COR-L47 (cell line): ENCODE measurements around the gene PRKCQ.
"Not testable (repeated sequence)": the region's sequence is repeated elsewhere in the genome, so short reads cannot be mapped to it uniquely, and the experiment has no call there.

Experiments
- DNase-seq: peaks from one replicate; lab custom pipeline; 2025; lab: John Stamatoyannopoulos, UW

PRKCQ gene

DNA sequence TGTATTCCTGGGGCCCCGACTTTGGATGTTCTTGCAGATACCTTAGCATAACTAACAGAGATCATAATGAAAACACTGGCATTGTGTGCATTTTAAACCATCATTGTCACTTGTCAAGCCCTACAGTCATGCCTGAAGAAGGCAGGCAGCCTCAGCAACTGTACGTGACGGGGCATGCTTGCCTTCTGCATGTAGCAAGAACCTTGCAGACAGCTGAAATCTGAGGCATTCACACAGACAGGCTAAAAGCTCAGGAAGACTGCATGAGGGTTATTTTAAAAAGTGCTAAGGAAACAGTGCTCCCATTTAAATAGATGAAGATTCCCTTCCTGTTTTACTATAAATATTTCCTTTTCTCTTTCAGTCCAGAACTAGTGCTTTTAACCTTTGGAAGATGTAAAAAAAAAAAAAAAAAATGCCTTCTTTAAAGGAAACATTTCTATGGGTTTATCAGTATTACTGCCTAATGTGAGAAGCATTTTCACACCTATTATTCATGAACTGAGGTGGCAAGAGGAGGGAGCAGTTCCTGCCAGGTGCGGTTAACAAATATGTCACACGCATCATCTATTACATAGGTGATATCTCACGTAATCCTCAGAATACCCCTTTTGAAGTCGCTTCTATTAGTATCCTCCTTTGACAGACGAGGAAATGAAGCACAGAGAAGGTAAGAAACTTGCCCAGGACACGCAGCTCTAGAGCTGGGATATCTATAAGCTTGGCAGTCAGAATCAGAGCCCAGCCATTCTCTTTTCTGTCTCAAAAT lies 88.1 kb downstream of the PRKCQ start:
- DNase-seq, result no peak

- DNase-seq, result no peak
These were observed 89.5 kb downstream of the PRKCQ start for GRCh38 chr10:6490614-6491013.

DNA sequence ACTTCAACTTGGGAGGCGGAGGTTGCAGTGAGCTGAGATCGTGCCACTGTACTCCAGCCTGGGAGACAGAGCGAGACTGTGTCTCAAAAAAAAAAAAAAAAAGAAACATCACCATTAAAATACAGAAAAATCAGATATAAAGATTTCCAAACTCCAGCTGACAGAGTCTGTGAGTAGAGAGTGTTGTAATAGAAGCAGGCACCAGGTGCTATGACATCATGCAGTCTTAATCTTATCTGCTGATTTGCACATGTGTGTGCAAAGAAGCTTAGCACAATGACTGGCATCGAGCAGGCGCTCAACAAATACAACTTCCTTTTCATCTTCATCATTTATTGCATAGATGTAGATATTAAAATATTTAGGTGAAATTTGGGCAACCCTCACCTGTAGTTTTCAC lies 92.2 kb downstream of the PRKCQ start:
- DNase-seq, result no peak

DNA sequence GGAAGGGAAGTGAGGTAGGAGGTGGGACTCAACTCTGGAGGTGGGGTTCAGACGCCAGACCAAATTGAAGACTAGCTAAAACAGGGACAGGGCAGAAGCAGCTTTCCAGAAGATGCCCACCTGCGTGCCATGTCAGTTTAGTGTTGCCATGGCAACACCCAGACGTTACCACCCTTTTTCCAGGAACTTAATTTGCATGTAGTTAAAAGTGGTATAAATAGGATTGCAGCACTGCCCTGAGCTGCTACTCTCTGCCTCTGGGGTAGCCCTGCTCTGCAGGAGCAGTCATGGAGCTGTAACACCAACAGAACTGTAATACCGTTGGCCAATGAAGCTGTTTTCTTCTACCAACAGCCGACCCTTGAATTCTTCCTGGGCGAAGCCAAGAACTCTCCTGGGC lies 93.8 kb downstream of the PRKCQ start:
- no peak for DNase-seq

- DNase-seq, result no peak
These were observed 97.2 kb downstream of the PRKCQ start for GRCh38 chr10:6482737-6483357.

- no peak for DNase-seq
These were observed 101.4 kb downstream of the PRKCQ start for GRCh38 chr10:6478722-6479121.

DNA sequence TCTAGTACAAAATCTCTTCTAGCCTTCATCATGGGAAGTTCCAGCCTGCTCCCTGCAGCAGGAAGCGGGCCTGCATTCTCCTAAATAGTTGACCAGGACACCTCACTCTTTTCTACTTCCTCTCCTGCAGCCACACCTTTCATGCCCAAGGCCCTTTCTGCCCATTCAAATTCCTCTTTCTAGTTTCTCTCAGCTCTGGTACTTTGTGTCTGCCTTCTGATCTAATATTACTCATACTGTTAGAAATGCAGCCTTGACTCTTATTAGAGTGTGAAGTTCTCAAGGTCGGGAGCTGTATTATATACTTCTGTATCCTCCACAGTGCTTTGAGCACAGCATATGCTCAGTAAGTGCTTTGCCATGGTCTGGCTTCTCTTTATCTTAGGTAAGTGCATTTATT lies 103.1 kb downstream of the PRKCQ start:
- DNase-seq, result no peak

- no peak for DNase-seq
These were observed 105.2 kb downstream of the PRKCQ start for GRCh38 chr10:6474871-6475270.

DNA sequence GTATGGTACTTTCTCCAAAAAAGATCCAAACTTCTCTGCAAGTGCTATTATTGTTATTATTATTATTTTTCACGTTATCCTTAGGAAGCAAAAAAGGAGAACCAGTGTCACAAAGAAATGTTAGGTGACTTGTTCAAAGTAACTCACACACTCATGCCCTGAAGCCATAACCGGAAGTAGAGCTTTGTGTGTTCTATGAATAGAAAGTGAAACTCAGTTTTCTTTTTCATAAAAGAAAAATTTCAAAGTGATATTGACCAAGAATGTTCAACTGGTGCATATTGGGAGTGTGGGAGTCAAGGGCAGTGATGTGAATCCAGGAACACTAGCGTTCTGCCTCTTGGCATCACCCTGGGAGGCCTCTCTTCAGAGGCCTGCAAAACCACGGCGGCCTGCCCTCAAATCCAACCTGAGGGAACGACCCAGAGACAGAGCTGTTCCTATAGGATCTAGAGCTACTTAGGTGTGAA lies 106.1 kb downstream of the PRKCQ start:
- DNase-seq, result no peak

DNA sequence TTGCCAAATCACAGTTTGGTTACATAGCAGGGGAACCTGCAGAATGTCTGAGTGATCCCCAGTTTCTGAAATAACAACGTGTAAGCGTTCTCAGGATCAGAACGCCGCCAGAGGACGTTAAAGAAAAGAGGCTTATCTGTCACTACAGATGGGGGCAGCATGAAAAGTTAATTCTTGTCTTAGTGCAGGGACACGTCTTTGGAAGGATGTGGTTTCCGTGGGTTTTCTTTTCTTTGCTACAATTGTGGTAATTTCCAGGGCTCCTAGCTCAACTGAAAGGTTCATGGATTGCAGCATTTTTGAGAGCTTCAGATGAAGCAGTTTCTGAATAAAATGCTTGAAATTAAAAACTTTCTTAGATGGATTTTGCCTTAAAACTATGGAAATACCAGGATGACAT lies 106.6 kb downstream of the PRKCQ start:
- no peak for DNase-seq

DNA sequence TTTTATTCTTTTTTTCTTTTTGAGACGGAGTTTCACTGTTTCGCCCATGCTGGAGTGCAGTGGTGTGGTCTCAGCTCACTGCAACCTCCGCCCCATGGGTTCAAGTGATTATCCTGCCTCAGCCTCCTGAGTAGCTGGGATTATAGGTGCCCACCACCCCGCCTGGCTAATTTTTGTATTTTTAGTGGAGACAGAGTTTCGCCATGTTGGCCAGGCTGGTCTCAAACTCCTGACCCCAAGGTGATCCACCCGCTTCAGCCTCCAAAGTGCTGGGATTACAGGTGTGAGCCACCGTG lies 107.4 kb downstream of the PRKCQ start:
- not testable (repeated sequence) for DNase-seq

GRCh38 chr10:6470894-6471618 lies 109.0 kb downstream of the PRKCQ start:
- no peak for DNase-seq

GRCh38 chr10:6469661-6470060 lies 110.4 kb downstream of the PRKCQ start:
- no peak for DNase-seq

GRCh38 chr10:6465854-6466601 lies 114.0 kb downstream of the PRKCQ start:
- no peak for DNase-seq

DNA sequence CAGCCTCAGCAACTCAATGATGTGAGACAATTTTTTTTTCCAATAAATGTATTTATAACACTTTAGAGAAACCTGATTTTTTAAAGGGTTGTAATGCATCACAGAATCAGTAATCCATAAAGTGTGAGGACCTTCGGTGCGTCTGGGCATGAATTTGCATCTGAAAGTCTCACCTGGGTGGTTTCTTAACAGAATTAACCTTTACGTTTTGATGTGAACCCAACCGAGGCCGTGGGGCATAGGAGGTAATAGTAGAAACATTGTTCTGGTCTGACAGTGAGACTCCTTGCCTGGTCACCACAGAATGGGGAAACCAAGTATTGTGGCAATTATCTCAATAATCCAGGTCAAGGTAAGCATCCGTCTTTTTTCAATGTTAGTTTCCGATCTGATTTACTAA lies 114.6 kb downstream of the PRKCQ start:
- DNase-seq, result no peak

GRCh38 chr10:6464862-6465430 lies 115.1 kb downstream of the PRKCQ start:
- no peak for DNase-seq

- DNase-seq, result no peak
These were observed 116.7 kb downstream of the PRKCQ start for GRCh38 chr10:6463366-6463765.

GRCh38 chr10:6461961-6462360 lies 118.1 kb downstream of the PRKCQ start:
- no peak for DNase-seq

DNA sequence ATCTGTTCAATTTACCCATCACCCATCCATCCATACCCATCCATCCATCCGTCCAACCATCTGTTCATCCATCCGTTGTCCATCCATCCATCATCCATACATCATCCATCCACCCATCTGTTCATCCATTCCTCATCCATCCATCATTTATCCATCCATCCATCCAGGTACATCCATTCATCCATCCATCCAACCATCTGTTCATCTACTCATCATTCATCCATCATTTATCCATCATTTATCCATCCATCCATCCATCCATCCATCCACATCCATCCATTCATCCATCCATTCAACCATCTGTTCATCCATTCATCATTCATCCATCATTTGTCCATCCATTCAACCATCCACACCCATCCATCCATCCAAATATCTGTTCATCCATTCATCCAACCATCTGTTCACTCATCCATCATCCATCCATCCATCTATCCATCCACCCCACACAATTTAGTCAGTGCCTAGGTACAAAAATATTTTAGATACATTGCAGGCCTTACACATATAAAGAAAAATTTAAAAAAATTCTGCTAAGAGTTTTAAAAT lies 119.1 kb downstream of the PRKCQ start:
- no peak for DNase-seq

- no peak for DNase-seq
These were observed 121.3 kb downstream of the PRKCQ start for GRCh38 chr10:6458814-6459213.

DNA sequence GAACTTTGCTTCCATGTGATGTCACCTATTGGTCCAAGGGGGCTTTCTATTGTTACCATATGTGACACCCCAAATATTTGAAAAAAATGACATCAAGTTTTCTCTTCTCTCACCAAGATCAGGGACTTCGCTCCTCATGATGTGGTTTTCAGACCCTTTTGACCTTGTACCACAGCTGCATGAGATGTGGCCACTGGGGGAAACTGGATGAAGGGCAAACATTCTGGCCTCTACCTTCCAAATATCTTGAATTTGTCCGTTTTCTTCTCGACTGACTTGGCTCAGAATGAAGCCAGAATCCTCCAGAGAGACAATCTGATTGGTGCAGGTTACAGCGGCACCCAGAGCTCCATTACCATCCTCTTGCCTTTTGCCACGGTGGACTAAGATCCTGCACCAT lies 122.7 kb downstream of the PRKCQ start:
- DNase-seq, result no peak

DNA sequence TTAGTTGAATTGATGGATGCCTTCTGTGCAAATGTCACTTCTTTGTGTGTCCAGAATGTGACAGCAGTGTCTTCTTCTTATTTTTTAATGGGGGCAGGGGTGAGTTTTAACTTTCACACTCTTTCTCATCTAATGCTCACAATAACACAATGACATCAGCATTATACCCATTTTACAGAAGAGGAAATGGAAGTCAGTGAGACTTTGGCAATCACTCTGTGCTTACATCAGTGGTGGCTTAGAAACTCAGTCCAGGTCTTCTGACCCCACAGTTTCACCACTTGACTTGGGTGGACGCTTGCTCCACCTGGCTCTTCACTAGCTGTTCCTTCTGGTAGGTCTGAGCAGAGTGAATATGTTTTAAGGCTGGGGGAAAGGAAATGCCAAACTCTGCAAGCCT lies 124.0 kb downstream of the PRKCQ start:
- no peak for DNase-seq
